IMR-90 (cell line): ENCODE measurements around the gene CGN. TPM values are rescaled to one million over a fixed set of nuclear protein-coding genes. Genes with fewer than 3 reads are reported as not detected.
A peak's percentile ranks its signal among the peaks of the same experiment; 100 is the strongest.

Experiments
- ATAC-seq: fragments of 200-7000 bp; cut with Tn5 transposase; 2 replicates; pipeline ENCODE4 v1.9.1; 2020; ENCODE audit warnings: low read depth, mild to moderate bottlenecking, moderate library complexity
- BruUV-seq: library from RNA; stranded (reverse); fragments of 400-500 nt; replicated peaks from 2 replicates; lab custom pipeline; 2021; lab: Mats Ljungman, UMichigan
- CTCF ChIA-PET: fragments of 300-600 bp; formaldehyde crosslinking; extraction: SDS; loops from one replicate; lab custom pipeline; 2021; ENCODE audit warnings: antibody characterized with exemption; lab: Yijun Ruan, JAX
- POLR2A ChIA-PET: fragments of 300-600 bp; sonication (Branson Sonifier 250); formaldehyde crosslinking; loops from one replicate; lab custom pipeline; 2022; ENCODE audit warnings: antibody characterized with exemption; ENCODE audit not compliant: unreplicated experiment; lab: Charles Lee
- DNase-seq: peaks from one replicate; pipeline ENCODE4 v3.0.0; 2013
- H2AFZ ChIP-seq: replicated peaks from 2 replicates; pipeline ENCODE3; 2013; ENCODE audit warnings: low read length, mild to moderate bottlenecking; ENCODE audit not compliant: poor library complexity
- H2AK5ac ChIP-seq: 2 replicates; pipeline ENCODE4 v1.6.1; 2013; ENCODE audit warnings: low read depth, low read length, inconsistent platforms
- H2AK9ac ChIP-seq: replicated peaks from 2 replicates; pipeline ENCODE3; 2013; ENCODE audit warnings: mild to moderate bottlenecking, low read depth, low read length, moderate library complexity; ENCODE audit not compliant: poor library complexity
- H2BK120ac ChIP-seq: 2 replicates; pipeline ENCODE4 v1.6.1; 2013; ENCODE audit warnings: low read depth, low read length, inconsistent platforms
- H2BK15ac ChIP-seq: 3 replicates; pipeline ENCODE4 v1.6.1; 2013; ENCODE audit warnings: low read depth, low read length, inconsistent platforms
- H2BK20ac ChIP-seq: 2 replicates; pipeline ENCODE4 v1.6.1; 2013; ENCODE audit warnings: low read depth, mild to moderate bottlenecking, inconsistent platforms, low read length, moderate library complexity
- H2BK5ac ChIP-seq: 2 replicates; pipeline ENCODE4 v1.6.1; 2013; ENCODE audit warnings: mild to moderate bottlenecking, low read depth, low read length, inconsistent platforms; ENCODE audit not compliant: poor library complexity, severe bottlenecking
- H3K14ac ChIP-seq: replicated peaks from 2 replicates; pipeline ENCODE4 v1.6.1; 2013; ENCODE audit warnings: low read depth, low read length, inconsistent platforms
- H3K18ac ChIP-seq: 2 replicates; pipeline ENCODE4 v1.6.1; 2013; ENCODE audit warnings: low read depth, low read length, control low read depth
- H3K23ac ChIP-seq: 2 replicates; pipeline ENCODE4 v1.6.1; 2013; ENCODE audit warnings: low read depth, low read length, inconsistent platforms
- H3K27ac ChIP-seq: 2 replicates; pipeline ENCODE4 v1.5.1; 2013; ENCODE audit warnings: mild to moderate bottlenecking, control low read depth, low read length; ENCODE audit not compliant: insufficient read depth
- H3K27me3 ChIP-seq: 2 replicates; pipeline ENCODE4 v1.6.1; 2013; ENCODE audit warnings: low read length; ENCODE audit not compliant: control insufficient read depth, insufficient read depth
- H3K36me3 ChIP-seq: 2 replicates; pipeline ENCODE4 v1.6.1; 2013; ENCODE audit warnings: low read length, mixed read lengths; ENCODE audit not compliant: control insufficient read depth, insufficient read depth
- H3K4ac ChIP-seq: 2 replicates; pipeline ENCODE4 v1.6.1; 2013; ENCODE audit warnings: low read depth, low read length, inconsistent platforms
- H3K4me1 ChIP-seq: 2 replicates; pipeline ENCODE4 v1.6.1; 2013; ENCODE audit warnings: low read length, mixed read lengths; ENCODE audit not compliant: control insufficient read depth, insufficient read depth
- H3K4me2 ChIP-seq: 2 replicates; pipeline ENCODE4 v1.6.1; 2013; ENCODE audit warnings: low read depth, mild to moderate bottlenecking, control low read depth, low read length, moderate library complexity
- H3K4me3 ChIP-seq: 2 replicates; pipeline ENCODE4 v1.5.1; 2013; ENCODE audit warnings: low read depth, mild to moderate bottlenecking, control low read depth, low read length, moderate library complexity; ENCODE audit not compliant: insufficient read depth
- H3K56ac ChIP-seq: 2 replicates; pipeline ENCODE4 v1.6.1; 2013; ENCODE audit warnings: low read length, inconsistent platforms; ENCODE audit not compliant: insufficient read depth; ENCODE audit errors: extremely low read depth
- H3K79me1 ChIP-seq, 2 experiments: 2 replicates each; pipeline ENCODE4 v1.6.1; 2013; ENCODE audit warnings: low read length in 2 of 2, inconsistent platforms in 1 of 2, low read depth in 1 of 2
- H3K9ac ChIP-seq: 2 replicates; pipeline ENCODE4 v1.6.1; 2013; ENCODE audit warnings: low read depth, low read length, control low read depth
- H3K9me1 ChIP-seq: 2 replicates; pipeline ENCODE4 v1.6.1; 2013; ENCODE audit warnings: low read length, inconsistent platforms; ENCODE audit not compliant: insufficient read depth
- H3K9me3 ChIP-seq: 2 replicates; pipeline ENCODE4 v1.6.1; 2013; ENCODE audit warnings: low read length; ENCODE audit not compliant: control insufficient read depth, insufficient read depth
- H4K20me1 ChIP-seq: 2 replicates; pipeline ENCODE4 v1.6.1; 2013; ENCODE audit warnings: low read length, inconsistent platforms; ENCODE audit not compliant: insufficient read depth
- H4K5ac ChIP-seq: 2 replicates; pipeline ENCODE4 v1.6.1; 2013; ENCODE audit warnings: mild to moderate bottlenecking, low read depth, low read length, control low read depth
- H4K8ac ChIP-seq, 2 experiments: 2 replicates each; pipeline ENCODE4 v1.6.1; 2013; ENCODE audit warnings: low read depth in 2 of 2, low read length in 2 of 2, control low read depth in 1 of 2, inconsistent platforms in 1 of 2
- H4K91ac ChIP-seq: 2 replicates; pipeline ENCODE4 v1.6.1; 2013; ENCODE audit warnings: low read depth, low read length, inconsistent platforms; ENCODE audit not compliant: insufficient read depth
- BHLHE40 ChIP-seq: fragments of 150-350 bp; IDR thresholded peaks from 2 replicates; pipeline ENCODE4 v1.6.1; 2016; ENCODE audit warnings: mild to moderate bottlenecking, low read depth, low read length
- CEBPB ChIP-seq: IDR thresholded peaks from 2 replicates; pipeline ENCODE4 v1.6.1; 2012; ENCODE audit warnings: low read depth, low read length, improper control_type of control experiment
- CHD1 ChIP-seq: IDR thresholded peaks from 2 replicates; pipeline ENCODE4 v1.6.1; 2012; ENCODE audit warnings: low read depth, low read length, improper control_type of control experiment
- FOS ChIP-seq: fragments of 150-350 bp; IDR thresholded peaks from 2 replicates; pipeline ENCODE4 v1.6.1; 2016; ENCODE audit warnings: low read depth, low read length
- MAFK ChIP-seq: IDR thresholded peaks from 2 replicates; pipeline ENCODE4 v1.6.1; 2012; ENCODE audit warnings: low read depth, low read length, improper control_type of control experiment
- MAZ ChIP-seq: IDR thresholded peaks from 2 replicates; pipeline ENCODE4 v1.6.1; 2012; ENCODE audit warnings: low read depth, mild to moderate bottlenecking, low read length, improper control_type of control experiment, moderate library complexity, borderline replicate concordance
- MXI1 ChIP-seq: IDR thresholded peaks from 2 replicates; pipeline ENCODE4 v1.6.1; 2012; ENCODE audit warnings: low read depth, mild to moderate bottlenecking, low read length, moderate library complexity, borderline replicate concordance
- NFE2L2 ChIP-seq: fragments of 150-350 bp; IDR thresholded peaks from 2 replicates; pipeline ENCODE4 v1.6.1; 2016; ENCODE audit warnings: low read depth, mild to moderate bottlenecking, low read length
- POLR2A ChIP-seq: IDR thresholded peaks from 2 replicates; pipeline ENCODE4 v1.6.1; 2012; ENCODE audit warnings: mild to moderate bottlenecking, low read depth, low read length
- RAD21 ChIP-seq: IDR thresholded peaks from 2 replicates; pipeline ENCODE4 v1.6.1; 2012; ENCODE audit warnings: low read length, improper control_type of control experiment
- RCOR1 ChIP-seq: IDR thresholded peaks from 2 replicates; pipeline ENCODE4 v1.6.1; 2012; ENCODE audit warnings: mild to moderate bottlenecking, low read length, improper control_type of control experiment; ENCODE audit not compliant: insufficient replicate concordance
- RFX5 ChIP-seq: IDR thresholded peaks from 2 replicates; pipeline ENCODE4 v1.8.0; 2012; ENCODE audit warnings: low read depth, mild to moderate bottlenecking, low read length, moderate library complexity
- SMC3 ChIP-seq: fragments of 150-350 bp; IDR thresholded peaks from 2 replicates; pipeline ENCODE4 v1.6.1; 2016; ENCODE audit warnings: low read depth, mild to moderate bottlenecking, antibody characterized with exemption, low read length, moderate library complexity
- WGBS, 2 experiments: methylation state at CpG; one replicate each; pipeline versions ENCODE4 v1.1.5 to v1.1.7; 2013; ENCODE audit warnings: missing lambda C conversion rate in 2 of 2; ENCODE audit not compliant: insufficient read length in 1 of 2; ENCODE audit errors: extremely low coverage in 2 of 2; 5-methylcytosine and 5-hydroxymethylcytosine counted together
- dilution Hi-C: fragments of 300-500 bp; cut with HindIII; formaldehyde crosslinking; loops from one replicate; pipeline ENCODE4 v1.14.3; 2018; ENCODE audit warnings: low sequenced_read_pairs; ENCODE audit not compliant: unreplicated experiment
- in situ Hi-C: fragments of 300-500 bp; cut with MboI; formaldehyde crosslinking; loops from 3 replicates; pipeline ENCODE4 v1.14.3; 2019; ENCODE audit warnings: low sequenced_read_pairs, inconsistent platforms, mixed read lengths
- intact Hi-C: fragments of 100-400 bp; cut with micrococcal nuclease; formaldehyde crosslinking; loops from 2 replicates; pipeline ENCODE4 v1.10.0; 2022
- polyA plus RNA-seq, 3 experiments: library from polyadenylated mRNA; depleted of rRNA; stranded (reverse); fragments of >200 nt; gene quantifications; 2 replicates each; pipeline ENCODE4 v1.2.3, GENCODE V29; 2012; ENCODE audit warnings: low replicate concordance in 1 of 3
- total RNA-seq: library from RNA; depleted of rRNA; stranded (reverse); fragments of >200 nt; gene quantifications from 2 replicates; pipeline ENCODE4 v1.2.3, GENCODE V29; 2012
- TF ChIP-seq, protein P1 (sequence below): conservative IDR thresholded peaks from 2 replicates; pipeline ENCODE4 v1.5.1; 2012; ENCODE audit warnings: mild to moderate bottlenecking, low read depth, low read length, improper control_type of control experiment
- TF ChIP-seq, protein P2 (sequence below): fragments of 150-350 bp; IDR thresholded peaks from 2 replicates; pipeline ENCODE4 v1.6.1; 2016; ENCODE audit warnings: low read depth, mild to moderate bottlenecking, low read length, moderate library complexity, borderline replicate concordance

CGN gene
- total and polyA plus RNA-seq, 2 of the 4 experiments (the other 2 are of a cell fraction) = 0.34 to 0.36 TPM

DNA sequence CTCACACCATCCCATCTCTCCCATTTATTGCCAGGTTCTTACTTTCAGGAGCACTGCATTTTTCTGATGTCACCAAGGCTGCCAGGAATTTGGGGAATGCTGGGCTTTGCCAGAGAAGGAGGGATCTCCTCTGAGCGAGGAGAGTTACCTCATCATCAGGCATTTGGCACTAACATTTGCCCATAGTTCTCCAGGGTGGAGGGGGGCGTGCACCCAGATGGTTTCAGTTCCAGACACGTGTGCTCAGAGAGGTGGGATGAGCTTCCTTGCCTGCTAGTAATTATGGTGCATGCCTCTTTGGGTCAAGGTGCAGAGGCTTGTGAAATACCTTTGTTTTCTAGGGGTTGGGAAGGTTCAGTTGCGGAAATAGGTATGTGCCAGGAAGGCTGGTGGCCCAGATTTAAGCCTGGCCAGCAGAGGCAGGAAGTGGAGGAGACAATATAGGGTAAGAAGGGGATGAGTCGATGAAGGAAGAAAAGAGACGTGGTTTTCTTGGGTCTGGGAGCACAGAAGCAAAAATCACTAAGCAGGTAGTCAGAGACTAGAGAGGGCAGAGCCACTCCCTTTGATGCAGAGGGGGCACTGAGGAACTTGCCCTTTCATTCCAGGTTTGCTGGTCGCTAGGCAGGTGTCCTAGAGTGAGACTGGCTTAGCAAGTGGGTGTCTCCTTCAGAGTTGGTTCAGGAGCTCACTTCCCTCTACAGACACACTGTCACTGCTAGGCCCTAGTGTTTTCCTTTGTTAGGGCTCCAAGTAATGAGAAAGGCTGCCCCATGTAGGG is 36.1 kb downstream of the CGN start:
- H3K9me1 ChIP-seq = peaks cover 34% of the 10 kb centered on the region
- peak overlapping the region; percentile 63 for H3K4me2 ChIP-seq
- H3K4me1 ChIP-seq = peaks cover 27% of the 10 kb centered on the region
- H2BK120ac ChIP-seq = peak overlapping the region; percentile 92
- 53% methylated on average over 3 of the region's 7 CpGs; no CpG with 5 or more reads in 1 of the 2 experiments for WGBS, 2 experiments
- H3K36me3 ChIP-seq = no peaks in the 10 kb centered on the region; the same call in 1 of the 2 replicates
- peaks cover 24 to 72% of the 10 kb centered on the region in 2 experiments for H3K79me1 ChIP-seq
- no peaks in the 10 kb centered on the region for H3K9me3 ChIP-seq
- peak overlapping the region; percentile 34 to 65 for H4K8ac ChIP-seq
- DNase-seq (peak; percentile 93), ATAC-seq (peak; percentile 62)
- peak overlapping the region; percentile 87 for H4K91ac ChIP-seq
- peak overlapping the region; percentile 48 for H2BK5ac ChIP-seq
- ChIA-PET CTCF (no interaction called here), POLR2A (no interaction called here)
- H3K27me3 ChIP-seq = no peaks in the 10 kb centered on the region
- H2BK20ac ChIP-seq = peak overlapping the region; percentile 83
- intact Hi-C loops (loop anchor here (10.0 kb wide), 2 partner anchors 223 to 287 kb away; partner anchors contain the start of genes C2CD4D, PI4KB and RORC), in situ Hi-C loops (loop anchor here (10.0 kb wide), 1 partner anchor 447 kb away; the partner anchor contains the start of gene S100A10), dilution Hi-C loops (no loop called here)
- BruUV-seq = no TSS peak
- peak overlapping the region; percentile 20 for H3K18ac ChIP-seq
- H3K23ac ChIP-seq = peak overlapping the region; percentile 96
- peak overlapping the region; percentile 93 for H3K14ac ChIP-seq
- H3K4ac ChIP-seq = peak overlapping the region; percentile 95
- peak overlapping the region; percentile 40 for H4K5ac ChIP-seq
- no peak overlapping the region for H3K4me3 ChIP-seq
- H2AFZ ChIP-seq = peak overlapping the region; percentile 70
- peak overlapping the region; percentile 99 for H2AK5ac ChIP-seq
- peak overlapping the region; percentile 71 for H3K27ac ChIP-seq
- peak overlapping the region; percentile 2; the same call in 1 of the 2 replicates for H3K9ac ChIP-seq
- peaks cover 28% of the 10 kb centered on the region for H4K20me1 ChIP-seq
- H3K56ac ChIP-seq = no peak overlapping the region
- peak overlapping the region; percentile 88 for H2AK9ac ChIP-seq
- peak overlapping the region; percentile 91 for H2BK15ac ChIP-seq
- TF ChIP-seq SMC3 (no peak), FOS (no peak), RAD21 (no peak), MAFK (no peak), RFX5 (no peak), POLR2A (no peak), BHLHE40 (peak; percentile 66; the same call in 1 of the 2 replicates), CHD1 (no peak; the same call in 1 of the 2 replicates), MXI1 (peak; percentile 99), MAZ (peak; percentile 74; the same call in 1 of the 2 replicates), RCOR1 (peak; percentile 63), NFE2L2 (no peak), CEBPB (peak; percentile 89)
- TF ChIP-seq, protein P1, sequence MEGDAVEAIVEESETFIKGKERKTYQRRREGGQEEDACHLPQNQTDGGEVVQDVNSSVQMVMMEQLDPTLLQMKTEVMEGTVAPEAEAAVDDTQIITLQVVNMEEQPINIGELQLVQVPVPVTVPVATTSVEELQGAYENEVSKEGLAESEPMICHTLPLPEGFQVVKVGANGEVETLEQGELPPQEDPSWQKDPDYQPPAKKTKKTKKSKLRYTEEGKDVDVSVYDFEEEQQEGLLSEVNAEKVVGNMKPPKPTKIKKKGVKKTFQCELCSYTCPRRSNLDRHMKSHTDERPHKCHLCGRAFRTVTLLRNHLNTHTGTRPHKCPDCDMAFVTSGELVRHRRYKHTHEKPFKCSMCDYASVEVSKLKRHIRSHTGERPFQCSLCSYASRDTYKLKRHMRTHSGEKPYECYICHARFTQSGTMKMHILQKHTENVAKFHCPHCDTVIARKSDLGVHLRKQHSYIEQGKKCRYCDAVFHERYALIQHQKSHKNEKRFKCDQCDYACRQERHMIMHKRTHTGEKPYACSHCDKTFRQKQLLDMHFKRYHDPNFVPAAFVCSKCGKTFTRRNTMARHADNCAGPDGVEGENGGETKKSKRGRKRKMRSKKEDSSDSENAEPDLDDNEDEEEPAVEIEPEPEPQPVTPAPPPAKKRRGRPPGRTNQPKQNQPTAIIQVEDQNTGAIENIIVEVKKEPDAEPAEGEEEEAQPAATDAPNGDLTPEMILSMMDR = no peak
- TF ChIP-seq, protein P2, sequence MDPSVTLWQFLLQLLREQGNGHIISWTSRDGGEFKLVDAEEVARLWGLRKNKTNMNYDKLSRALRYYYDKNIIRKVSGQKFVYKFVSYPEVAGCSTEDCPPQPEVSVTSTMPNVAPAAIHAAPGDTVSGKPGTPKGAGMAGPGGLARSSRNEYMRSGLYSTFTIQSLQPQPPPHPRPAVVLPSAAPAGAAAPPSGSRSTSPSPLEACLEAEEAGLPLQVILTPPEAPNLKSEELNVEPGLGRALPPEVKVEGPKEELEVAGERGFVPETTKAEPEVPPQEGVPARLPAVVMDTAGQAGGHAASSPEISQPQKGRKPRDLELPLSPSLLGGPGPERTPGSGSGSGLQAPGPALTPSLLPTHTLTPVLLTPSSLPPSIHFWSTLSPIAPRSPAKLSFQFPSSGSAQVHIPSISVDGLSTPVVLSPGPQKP = no peak
